GM12891 (cell line): ENCODE measurements around the gene RAB30.

ENCODE experiments used
- POLR2A ChIP-seq: IDR thresholded peaks from 2 replicates; pipeline ENCODE4 v1.6.1; 2011; ENCODE audit warnings: low read depth, low read length, control low read depth
- POLR2AphosphoS5 ChIP-seq: IDR thresholded peaks from 2 replicates; pipeline ENCODE4 v1.6.1; 2011; ENCODE audit warnings: low read depth, low read length, control low read depth
- SPI1 ChIP-seq: IDR thresholded peaks from 2 replicates; pipeline ENCODE4 v1.6.1; 2011; ENCODE audit warnings: low read depth, low read length, control low read depth
- TAF1 ChIP-seq: IDR thresholded peaks from 2 replicates; pipeline ENCODE4 v1.6.1; 2011; ENCODE audit warnings: low read depth, low read length, control low read depth

GRCh38 chr11:83025267-83025704, 46.4 kb downstream of the RAB30 start:
- no peak for TF ChIP-seq POLR2A
- no peak for TF ChIP-seq POLR2AphosphoS5
- TF ChIP-seq SPI1, result no peak
- no peak for TF ChIP-seq TAF1
